PC-3 (cell line): ENCODE results near the gene KIAA1217. TPM values are rescaled to one million over a fixed set of nuclear protein-coding genes. Genes with fewer than 3 reads are reported as not detected.
A peak's percentile ranks its signal among the peaks of the same experiment; 100 is the strongest.

Source experiments
- ATAC-seq: fragments of 200-7000 bp; cut with Tn5 transposase; 2 replicates; pipeline ENCODE4 v1.9.1; 2020; ENCODE audit warnings: mild to moderate bottlenecking, moderate library complexity
- BruUV-seq: library from RNA; stranded (reverse); fragments of 400-500 nt; replicated peaks from 2 replicates; lab custom pipeline; 2021; lab: Mats Ljungman, UMichigan
- CTCF ChIA-PET: fragments of 300-600 bp; sonication (Branson Sonifier 250); formaldehyde crosslinking; loops from one replicate; lab custom pipeline; 2022; ENCODE audit warnings: antibody characterized with exemption; lab: Charles Lee
- POLR2A ChIA-PET: fragments of 300-600 bp; sonication (Branson Sonifier 250); formaldehyde crosslinking; loops from one replicate; lab custom pipeline; 2022; ENCODE audit warnings: antibody characterized with exemption; ENCODE audit not compliant: unreplicated experiment; lab: Charles Lee
- DNase-seq: peaks from one replicate; pipeline ENCODE4 v3.0.0-alpha.2; 2015
- H2AFZ ChIP-seq: fragments of 300-600 bp; sonication (generic); 2 replicates; pipeline ENCODE4 v1.6.0; 2016; ENCODE audit warnings: antibody characterized with exemption, low read length
- H3F3A ChIP-seq: fragments of 300-600 bp; sonication (generic); one replicate; pipeline ENCODE4 v1.6.0; 2017; ENCODE audit warnings: antibody characterized with exemption, low read length, control low read depth, mild to moderate bottlenecking; ENCODE audit not compliant: unreplicated experiment
- H3K27ac ChIP-seq: fragments of 300-600 bp; sonication (generic); 2 replicates; pipeline ENCODE4 v1.5.1; 2016; ENCODE audit warnings: mild to moderate bottlenecking, low read length
- H3K27me3 ChIP-seq: fragments of 300-600 bp; sonication (generic); 2 replicates; pipeline ENCODE4 v1.6.1; 2016; ENCODE audit warnings: low read length, mixed read lengths
- H3K36me3 ChIP-seq: fragments of 300-600 bp; sonication (generic); 2 replicates; pipeline ENCODE4 v1.6.1; 2016; ENCODE audit warnings: low read depth, mixed run types, low read length, mixed read lengths
- H3K4me1 ChIP-seq: fragments of 300-600 bp; sonication (generic); 2 replicates; pipeline ENCODE4 v1.5.1; 2016; ENCODE audit warnings: low read length; ENCODE audit not compliant: insufficient read depth
- H3K4me2 ChIP-seq: fragments of 300-600 bp; sonication (generic); 2 replicates; pipeline ENCODE4 v1.6.0; 2016; ENCODE audit warnings: low read length
- H3K4me3 ChIP-seq: fragments of 300-600 bp; sonication (generic); 2 replicates; pipeline ENCODE4 v1.5.1; 2016; ENCODE audit warnings: mild to moderate bottlenecking, low read length, mixed read lengths
- H3K79me2 ChIP-seq: fragments of 300-600 bp; sonication (generic); 2 replicates; pipeline ENCODE4 v1.6.1; 2017; ENCODE audit warnings: low read length, mixed read lengths
- H3K9ac ChIP-seq: fragments of 300-600 bp; sonication (generic); 2 replicates; pipeline ENCODE4 v1.6.0; 2016; ENCODE audit warnings: mild to moderate bottlenecking, low read length
- H3K9me2 ChIP-seq: fragments of 300-600 bp; sonication (generic); replicated peaks from 2 replicates; pipeline ENCODE4 v1.6.1; 2016; ENCODE audit warnings: mixed run types, low read length, mixed read lengths
- H3K9me3 ChIP-seq: fragments of 300-600 bp; sonication (generic); 2 replicates; pipeline ENCODE4 v1.6.1; 2016; ENCODE audit warnings: low read length, mixed read lengths
- H4K20me1 ChIP-seq: fragments of 300-600 bp; sonication (generic); 2 replicates; pipeline ENCODE4 v1.6.1; 2016; ENCODE audit warnings: low read length, mixed read lengths
- EZH2 ChIP-seq: fragments of 300-600 bp; sonication (generic); IDR thresholded peaks from one replicate; pipeline ENCODE4 v1.6.1; 2017; ENCODE audit warnings: antibody characterized with exemption, mild to moderate bottlenecking, low read length; ENCODE audit not compliant: unreplicated experiment
- EZH2phosphoT487 ChIP-seq: fragments of 300-600 bp; sonication (generic); IDR thresholded peaks from 2 replicates; pipeline ENCODE4 v1.6.1; 2018; ENCODE audit warnings: mild to moderate bottlenecking, antibody characterized with exemption, low read length, borderline replicate concordance
- intact Hi-C: fragments of 100-400 bp; cut with micrococcal nuclease; formaldehyde crosslinking; loops from 2 replicates; pipeline ENCODE4 v1.9.0; 2023
- total RNA-seq: library from RNA; depleted of rRNA; stranded (reverse); fragments of >200 nt; gene quantifications from 2 replicates; pipeline ENCODE4 v1.2.3, GENCODE V29; 2014
- TF ChIP-seq, protein P1 (sequence below): fragments of 300-600 bp; sonication (generic); conservative IDR thresholded peaks from 2 replicates; pipeline ENCODE4 v1.5.1; 2017; ENCODE audit warnings: antibody characterized with exemption, low read depth, mild to moderate bottlenecking, low read length

The KIAA1217 gene
- total RNA-seq, 1 experiment from 2014 or later: 16.0 TPM

DNA sequence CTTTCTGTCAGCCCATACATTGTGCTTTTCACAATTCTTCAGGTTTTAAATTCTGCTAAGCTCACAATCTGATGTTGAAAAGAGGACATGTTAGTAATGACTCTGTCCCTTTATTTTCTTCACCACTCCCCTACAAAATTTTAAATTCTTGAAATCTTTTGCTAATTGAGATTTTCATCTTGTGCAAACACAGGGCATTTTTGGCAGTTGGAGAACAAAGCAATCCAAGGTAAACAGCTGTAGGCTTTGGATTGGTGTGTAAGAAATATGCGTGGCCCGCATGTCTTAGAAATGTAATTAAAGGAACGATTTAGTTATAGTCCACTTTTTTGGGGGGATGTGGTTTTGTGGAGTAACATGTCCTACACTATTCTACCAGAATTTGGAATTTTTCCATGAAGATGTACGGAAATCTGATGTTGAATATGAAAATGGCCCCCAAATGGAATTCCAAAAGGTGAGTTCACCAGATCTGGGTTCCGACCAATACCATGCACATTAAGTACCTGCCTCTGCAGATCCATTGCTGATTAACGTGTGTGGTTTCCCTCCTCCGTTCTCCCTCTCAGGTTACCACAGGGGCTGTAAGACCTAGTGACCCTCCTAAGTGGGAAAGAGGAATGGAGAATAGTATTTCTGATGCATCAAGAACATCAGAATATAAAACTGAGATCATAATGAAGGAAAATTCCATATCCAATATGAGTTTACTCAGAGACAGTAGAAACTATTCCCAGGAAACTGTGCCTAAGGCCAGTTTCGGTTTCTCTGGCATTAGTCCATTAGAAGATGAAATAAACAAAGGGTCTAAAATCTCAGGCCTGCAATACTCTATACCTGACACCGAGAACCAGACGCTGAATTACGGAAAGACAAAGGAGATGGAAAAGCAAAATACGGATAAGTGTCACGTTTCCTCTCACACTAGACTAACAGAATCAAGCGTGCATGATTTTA lies 333.7 kb downstream of the KIAA1217 start:
- no peak overlapping the region for H3K4me3 ChIP-seq
- H3K27me3 ChIP-seq: no peaks in the 10 kb centered on the region
- no TSS peak for BruUV-seq
- CTCF ChIA-PET: no interaction called here
- ATAC-seq: no peak
- no peaks in the 10 kb centered on the region; the same call in none of the 2 replicates for H3K36me3 ChIP-seq
- no peaks in the 10 kb centered on the region for H4K20me1 ChIP-seq
- DNase-seq: no peak
- POLR2A ChIA-PET: no interaction called here
- no peaks in the 10 kb centered on the region for H3K9me2 ChIP-seq
- intact Hi-C loops: no loop called here
- no peaks in the 10 kb centered on the region for H3K79me2 ChIP-seq
- no peaks in the 10 kb centered on the region for H3K9me3 ChIP-seq
- no peak overlapping the region for H2AFZ ChIP-seq
- H3K4me1 ChIP-seq: peaks cover 4% of the 10 kb centered on the region; the same call in 1 of the 2 replicates
- H3K9ac ChIP-seq: no peak overlapping the region; the same call in 1 of the 2 replicates
- H3K27ac ChIP-seq: peak overlapping the region; percentile 54
- H3F3A ChIP-seq: no peaks in the 10 kb centered on the region
- no peak overlapping the region for H3K4me2 ChIP-seq
- TF ChIP-seq, protein P1, sequence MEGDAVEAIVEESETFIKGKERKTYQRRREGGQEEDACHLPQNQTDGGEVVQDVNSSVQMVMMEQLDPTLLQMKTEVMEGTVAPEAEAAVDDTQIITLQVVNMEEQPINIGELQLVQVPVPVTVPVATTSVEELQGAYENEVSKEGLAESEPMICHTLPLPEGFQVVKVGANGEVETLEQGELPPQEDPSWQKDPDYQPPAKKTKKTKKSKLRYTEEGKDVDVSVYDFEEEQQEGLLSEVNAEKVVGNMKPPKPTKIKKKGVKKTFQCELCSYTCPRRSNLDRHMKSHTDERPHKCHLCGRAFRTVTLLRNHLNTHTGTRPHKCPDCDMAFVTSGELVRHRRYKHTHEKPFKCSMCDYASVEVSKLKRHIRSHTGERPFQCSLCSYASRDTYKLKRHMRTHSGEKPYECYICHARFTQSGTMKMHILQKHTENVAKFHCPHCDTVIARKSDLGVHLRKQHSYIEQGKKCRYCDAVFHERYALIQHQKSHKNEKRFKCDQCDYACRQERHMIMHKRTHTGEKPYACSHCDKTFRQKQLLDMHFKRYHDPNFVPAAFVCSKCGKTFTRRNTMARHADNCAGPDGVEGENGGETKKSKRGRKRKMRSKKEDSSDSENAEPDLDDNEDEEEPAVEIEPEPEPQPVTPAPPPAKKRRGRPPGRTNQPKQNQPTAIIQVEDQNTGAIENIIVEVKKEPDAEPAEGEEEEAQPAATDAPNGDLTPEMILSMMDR: no peak
- no peak for TF ChIP-seq EZH2phosphoT487
- TF ChIP-seq EZH2: no peak

DNA sequence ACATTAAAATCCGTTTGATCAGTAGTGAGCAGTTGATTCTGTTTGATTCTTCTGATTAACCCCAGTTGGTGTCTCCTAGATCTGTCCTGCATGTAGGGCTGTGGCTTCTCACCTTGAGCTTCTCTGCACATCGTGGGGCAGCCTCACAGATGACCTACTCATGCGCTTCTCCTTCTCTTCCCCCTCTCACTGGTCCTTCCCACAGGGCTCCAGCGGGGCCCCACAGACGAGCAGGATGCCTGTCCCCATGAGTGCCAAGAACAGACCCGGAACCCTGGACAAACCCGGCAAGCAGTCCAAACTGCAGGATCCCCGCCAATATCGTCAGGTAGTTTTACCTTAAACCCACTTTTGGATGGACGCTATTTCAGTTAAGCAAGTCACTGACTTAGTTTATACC lies 335.8 kb downstream of the KIAA1217 start:
- H3K9me3 ChIP-seq: no peaks in the 10 kb centered on the region
- H3F3A ChIP-seq: no peaks in the 10 kb centered on the region
- H3K9ac ChIP-seq: no peak overlapping the region
- H3K79me2 ChIP-seq: no peaks in the 10 kb centered on the region
- no peak overlapping the region for H3K27ac ChIP-seq
- TF ChIP-seq EZH2 (no peak), EZH2phosphoT487 (no peak)
- TF ChIP-seq, protein P1: no peak
- no peak overlapping the region for H2AFZ ChIP-seq
- no peak overlapping the region for H3K4me2 ChIP-seq
- intact Hi-C loops: no loop called here
- H4K20me1 ChIP-seq: no peaks in the 10 kb centered on the region
- H3K4me3 ChIP-seq: no peak overlapping the region
- ChIA-PET POLR2A (no interaction called here), CTCF (no interaction called here)
- no peaks in the 10 kb centered on the region for H3K9me2 ChIP-seq
- BruUV-seq: no TSS peak
- H3K4me1 ChIP-seq: peaks cover 4% of the 10 kb centered on the region; the same call in 1 of the 2 replicates
- no peaks in the 10 kb centered on the region for H3K27me3 ChIP-seq
- ATAC-seq (no peak), DNase-seq (no peak)
- no peaks in the 10 kb centered on the region; the same call in none of the 2 replicates for H3K36me3 ChIP-seq

DNA sequence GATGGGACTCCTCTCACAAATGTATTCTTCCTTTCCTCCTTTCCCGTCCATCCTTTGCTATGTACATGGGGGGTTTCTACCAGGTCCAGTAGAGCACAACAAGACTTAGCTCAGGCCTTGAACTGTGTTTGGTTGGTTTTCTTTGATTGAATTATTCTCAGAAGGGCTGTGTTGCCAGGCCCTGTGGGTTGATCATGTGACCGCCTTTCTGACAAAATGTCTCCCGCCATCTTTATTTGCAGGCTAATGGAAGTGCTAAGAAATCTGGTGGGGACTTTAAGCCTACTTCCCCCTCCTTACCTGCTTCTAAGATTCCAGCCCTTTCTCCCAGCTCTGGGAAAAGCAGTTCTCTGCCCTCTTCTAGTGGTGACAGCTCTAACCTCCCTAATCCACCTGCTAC lies 336.6 kb downstream of the KIAA1217 start:
- no peaks in the 10 kb centered on the region for H3K9me2 ChIP-seq
- H3K4me2 ChIP-seq: no peak overlapping the region
- ChIA-PET POLR2A (no interaction called here), CTCF (no interaction called here)
- intact Hi-C loops: no loop called here
- H3K27ac ChIP-seq: no peak overlapping the region
- no peaks in the 10 kb centered on the region for H3K9me3 ChIP-seq
- no peaks in the 10 kb centered on the region for H4K20me1 ChIP-seq
- no peak overlapping the region for H3K4me3 ChIP-seq
- no peak for ATAC-seq
- H3F3A ChIP-seq: no peaks in the 10 kb centered on the region
- H3K79me2 ChIP-seq: no peaks in the 10 kb centered on the region
- no TSS peak for BruUV-seq
- TF ChIP-seq, protein P1: no peak
- TF ChIP-seq EZH2 (no peak), EZH2phosphoT487 (no peak)
- peaks cover 4% of the 10 kb centered on the region; the same call in 1 of the 2 replicates for H3K4me1 ChIP-seq
- no peak for DNase-seq
- no peaks in the 10 kb centered on the region; the same call in none of the 2 replicates for H3K36me3 ChIP-seq
- H2AFZ ChIP-seq: no peak overlapping the region
- no peaks in the 10 kb centered on the region for H3K27me3 ChIP-seq
- no peak overlapping the region for H3K9ac ChIP-seq
